Measurements from ENCODE around the gene CNTN4.

GRCh38 chr3:3066378-3066777 lies 967.7 kb downstream of the CNTN4 start:
- TF ChIP-seq CTCF (IDR thresholded peaks at IDR 0.05) (no peak), POLR2AphosphoS5 (IDR thresholded peaks at IDR 0.05) (no peak)

All from breast epithelium (tissue), 3 donors.